Ovary (tissue), 9 donors: ENCODE measurements around the gene PLIN4. TPM values are rescaled to one million over a fixed set of nuclear protein-coding genes. Genes with fewer than 3 reads are reported as not detected.

Source experiments
- DNase-seq, 5 donors: peaks; one replicate each; pipeline ENCODE4 v3.0.0-alpha.2; 2019 to 2020
- H3K27ac ChIP-seq, 2 donors: fragments of 200-600 bp; one replicate each; pipeline versions ENCODE4 v1.5.1 to v1.8.0; 2019 to 2022
- H3K27me3 ChIP-seq: fragments of 200-600 bp; one replicate; pipeline ENCODE4 v1.8.0; 2022
- H3K36me3 ChIP-seq: fragments of 200-600 bp; sonication (generic); one replicate; pipeline ENCODE4 v1.5.1; 2019
- H3K4me1 ChIP-seq: one replicate; pipeline ENCODE4 v1.8.1; 2013; ENCODE audit warnings: mild to moderate bottlenecking, moderate library complexity; ENCODE audit not compliant: insufficient read depth
- H3K4me3 ChIP-seq: fragments of 200-600 bp; sonication (generic); one replicate; pipeline ENCODE4 v1.5.1; 2017
- H3K9me3 ChIP-seq, 2 donors: fragments of 200-600 bp in 1 of 2; sonication (generic) in 1 of 2; one replicate each; pipeline versions ENCODE4 v1.5.1 to v1.8.1; 2013 to 2019; ENCODE audit warnings: mild to moderate bottlenecking in 1 of 2, moderate library complexity in 1 of 2
- CTCF ChIP-seq, 3 donors: fragments of 450-650 bp in 2 of 3; fragments of 200-600 bp in 1 of 3; IDR thresholded peaks; one replicate each; pipeline versions ENCODE4 v1.5.1 to v1.8.0; 2016 to 2022; ENCODE audit warnings: antibody characterized with exemption in 3 of 3, mild to moderate bottlenecking in 1 of 3
- EP300 ChIP-seq: sonication (generic); formaldehyde crosslinking; IDR thresholded peaks from one replicate; pipeline ENCODE4 v1.6.1; 2017; ENCODE audit warnings: antibody characterized with exemption
- POLR2A ChIP-seq: fragments of 450-650 bp; IDR thresholded peaks from one replicate; pipeline ENCODE4 v1.6.1; 2017; ENCODE audit warnings: antibody characterized with exemption, mild to moderate bottlenecking, moderate library complexity
- WGBS, 3 donors: extraction: QIAGEN DNeasy Blood & Tissue Kit in 1 of 3; methylation state at CpG; one replicate each; pipeline versions ENCODE4 v1.1.5 to v1.1.7; 2013 to 2017; 5-methylcytosine and 5-hydroxymethylcytosine counted together
- intact Hi-C, 4 donors: fragments of 100-400 bp; cut with DNase I; formaldehyde crosslinking; loops; one replicate each; pipeline versions ENCODE4 v1.11.0 to v1.15.1; 2022 to 2023
- polyA plus RNA-seq, 2 donors: library from polyadenylated mRNA; stranded (reverse); fragments of 200-250 nt in 1 of 2; fragments of 350-450 nt in 1 of 2; fragmentation: Illumina TruSeq in 1 of 2; extraction: RNeasy Lipid Tissue Mini Kit (QIAGEN cat#74804) in 1 of 2; gene quantifications; one replicate each; pipeline ENCODE4 v1.2.3, GENCODE V29; 2013 to 2014
- total RNA-seq, 7 donors: library from RNA; depleted of rRNA in 2 of 7; stranded (reverse); fragments of >200 nt in 2 of 7; fragmentation: NEBNext Ultra II Directional in 3 of 7; extraction: Animal tissue kit (Norgen Biotek cat#: 25700) in 3 of 7; gene quantifications; one replicate each; pipeline versions ENCODE4 v1.1.0 to v1.2.4, GENCODE V29; 2016 to 2023
- donor health status: DM: no; HTN: no; CAD: no; lungs with moderate emphysema.
- donor health status: DM: no; HTN: no; CAD: no.
- donor health status: Bipolar disorder and iron deficiency.
- donor health status: DM: yes; HTN: yes; CAD: no.
- donor health status: DM: no; HTN: no; CAD: no.
- donor health status: DM: yes; HTN: yes; CAD: no.

Gene PLIN4
- total and polyA plus RNA-seq, 9 donors = 1.6 to 55.1 (median 21.7) TPM

DNA sequence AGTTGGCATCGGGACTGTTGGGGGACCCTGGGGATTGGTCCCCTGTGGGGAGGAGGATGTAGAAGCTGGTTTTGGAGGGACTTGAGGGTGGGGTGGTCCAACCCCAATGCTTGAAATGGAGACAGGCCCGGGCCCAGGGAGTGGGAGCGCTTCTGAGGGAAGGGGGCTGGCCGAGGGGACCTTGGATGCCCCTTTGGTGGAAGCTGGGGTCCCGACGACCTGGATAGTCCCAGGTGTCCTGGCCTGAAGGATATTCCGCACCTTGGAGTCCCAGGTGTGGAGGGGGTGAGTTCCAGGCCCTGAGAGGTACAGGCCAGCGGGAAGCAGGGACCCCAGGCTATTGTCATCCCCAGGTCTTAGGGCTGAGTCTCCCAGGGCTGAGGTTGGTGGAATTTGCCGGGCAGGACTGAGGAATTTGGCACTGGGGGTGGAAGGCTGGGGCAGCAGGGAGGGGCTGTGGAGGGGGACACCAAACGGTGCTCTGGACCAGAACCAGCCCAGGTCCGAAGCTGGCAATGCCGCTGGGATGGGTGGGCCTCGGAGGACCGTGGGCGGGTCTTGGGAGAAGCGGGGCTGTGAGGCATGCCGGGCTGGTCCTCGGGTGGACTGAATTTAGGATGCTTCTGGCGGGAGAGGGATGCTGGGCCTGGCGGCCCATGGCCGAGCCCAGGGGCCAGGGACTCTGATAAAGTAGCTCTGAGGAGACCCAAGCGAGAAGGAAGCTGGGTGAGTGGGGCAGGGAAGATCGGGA is 44.3 kb downstream of the PLIN4 start:
- H3K27ac ChIP-seq = no peak overlapping the region
- peaks cover 18% of the 10 kb centered on the region for H3K4me1 ChIP-seq
- no peaks in the 10 kb centered on the region for H3K27me3 ChIP-seq
- WGBS, 3 donors = 13 to 25% (median 15%) methylated on average over 23 of the region's 23 CpGs
- TF ChIP-seq CTCF (IDR thresholded peaks at IDR 0.05) (no peak), POLR2A (no peak), EP300 (no peak)
- DNase-seq = peak in 1 of 5 donors; percentile 45
- no peaks in the 10 kb centered on the region for H3K36me3 ChIP-seq
- no peak overlapping the region for H3K4me3 ChIP-seq
- intact Hi-C loops = no loop called here
- H3K9me3 ChIP-seq = no peaks in the 10 kb centered on the region

- H3K36me3 ChIP-seq = no peaks in the 10 kb centered on the region
- H3K27ac ChIP-seq = peak overlapping the region in 1 of 2 donors; percentile 59
- TF ChIP-seq POLR2A = no peak
- H3K27me3 ChIP-seq = no peaks in the 10 kb centered on the region
- H3K4me1 ChIP-seq = peaks cover 18% of the 10 kb centered on the region
- peak overlapping the region; percentile 99 for H3K4me3 ChIP-seq
- WGBS, 3 donors = 7 to 11% (median 8%) methylated on average over 24 to 25 of the region's 25 CpGs
- no peak for DNase-seq
- no peaks in the 10 kb centered on the region for H3K9me3 ChIP-seq
- intact Hi-C loops = no loop called here
These were observed 45.1 kb downstream of the PLIN4 start for GRCh38 chr19:4473011-4473762.

DNA sequence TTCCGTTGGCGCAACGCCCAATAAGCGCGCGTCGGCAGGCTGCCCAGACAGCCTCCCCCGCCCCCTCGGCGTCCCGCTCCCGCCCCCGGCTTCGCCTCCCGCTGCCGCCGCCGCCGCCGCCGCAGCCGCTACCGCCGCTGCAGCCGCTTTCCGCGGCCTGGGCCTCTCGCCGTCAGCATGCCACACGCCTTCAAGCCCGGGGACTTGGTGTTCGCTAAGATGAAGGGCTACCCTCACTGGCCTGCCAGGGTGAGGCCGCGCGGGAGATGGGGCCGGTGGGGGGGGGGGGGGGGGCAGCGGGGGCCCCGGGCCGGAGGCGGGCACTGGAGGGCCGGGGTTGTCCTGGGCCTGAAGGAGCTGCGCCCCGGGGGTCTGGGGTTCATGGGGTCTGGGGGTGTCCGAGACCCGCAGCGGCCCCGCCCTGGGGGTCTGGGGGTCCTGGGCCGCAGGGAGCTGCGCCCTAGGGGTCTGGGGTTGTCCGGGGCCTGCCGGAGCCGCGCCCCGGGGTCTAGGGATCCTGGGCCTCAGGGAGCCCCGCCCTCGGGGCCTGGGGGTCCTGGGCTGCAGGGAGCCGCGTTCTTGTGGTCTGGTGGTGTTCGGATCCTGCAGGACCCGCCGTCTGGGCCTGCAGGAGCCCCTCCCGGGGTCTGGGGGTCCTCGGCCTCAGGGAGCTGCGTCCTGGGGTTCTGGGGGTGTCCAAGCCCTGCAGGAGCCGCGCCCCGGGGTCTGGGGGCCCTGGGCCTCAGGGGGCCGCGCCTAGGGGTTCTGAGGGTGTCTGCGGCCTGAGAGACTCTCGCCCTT is 45.9 kb downstream of the PLIN4 start, which contains the start of gene HDGFL2:
TSS of gene HDGFL2 (plus strand) at position 124 of the 801 bp plus-strand sequence. CDS start at position 178, 54 bp downstream.
- H3K36me3 ChIP-seq = no peaks in the 10 kb centered on the region
- no peaks in the 10 kb centered on the region for H3K9me3 ChIP-seq
- intact Hi-C loops = no loop called here
- H3K27me3 ChIP-seq = no peaks in the 10 kb centered on the region
- peak within 1 kb of the TSS; percentile 99 for H3K4me3 ChIP-seq
- peaks cover 18% of the 10 kb centered on the region for H3K4me1 ChIP-seq
- 0% methylated on average over 39 to 71 of the region's 71 CpGs for WGBS, 3 donors
- TF ChIP-seq CTCF (IDR thresholded peaks at IDR 0.05) = no peak
- peak within 1 kb of the TSS; percentile 59 to 74 for H3K27ac ChIP-seq
- DNase-seq = peak in 2 of 5 donors; percentile 50 to 99

DNA sequence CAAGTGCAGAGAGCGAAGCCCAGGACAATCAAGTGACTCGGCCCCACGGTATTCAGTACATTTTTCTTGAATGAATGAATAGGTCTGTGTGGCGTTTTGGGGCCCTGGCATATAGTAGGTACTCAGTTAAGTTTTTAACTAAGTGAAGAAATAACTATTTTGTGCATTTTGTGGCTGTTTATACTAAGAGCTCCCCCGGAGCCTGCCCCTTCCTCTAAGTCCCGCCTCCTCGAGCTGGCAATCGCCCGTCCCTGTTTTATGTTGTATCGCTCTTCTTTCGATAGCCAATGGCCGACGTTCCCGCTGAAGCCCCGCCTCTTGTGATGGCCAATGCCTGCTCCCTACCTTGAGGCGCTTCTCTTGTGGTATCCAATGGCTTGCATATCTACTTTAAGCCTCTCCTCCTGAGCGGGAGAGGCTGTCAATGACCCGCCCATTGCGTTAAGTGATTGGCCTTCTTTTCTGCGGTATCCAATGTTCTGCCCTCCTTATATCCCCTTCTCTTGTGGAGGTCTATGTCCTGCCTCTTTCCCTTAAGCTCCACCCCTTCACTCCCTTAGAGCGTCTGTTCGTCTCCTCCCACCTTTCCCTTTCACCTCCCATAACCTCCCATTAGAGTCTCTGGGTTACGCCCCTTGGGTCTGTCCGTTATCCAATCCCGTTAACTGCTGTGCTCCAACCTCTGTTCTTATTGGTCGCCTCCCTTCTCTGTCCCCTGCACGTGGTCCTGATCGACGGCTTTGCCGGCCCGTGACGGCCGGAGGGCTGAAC is 46.7 kb downstream of the PLIN4 start:
- H3K27ac ChIP-seq = peak overlapping the region in 1 of 2 donors; percentile 74
- no peaks in the 10 kb centered on the region for H3K36me3 ChIP-seq
- peak overlapping the region; percentile 99 for H3K4me3 ChIP-seq
- H3K27me3 ChIP-seq = no peaks in the 10 kb centered on the region
- no peak for TF ChIP-seq EP300
- no peak for TF ChIP-seq CTCF (IDR thresholded peaks at IDR 0.05)
- TF ChIP-seq POLR2A = no peak
- intact Hi-C loops = no loop called here
- DNase-seq = peak; percentile 96 to 98 (median 97)
- no peaks in the 10 kb centered on the region for H3K9me3 ChIP-seq
- 1% methylated on average over 33 of the region's 33 CpGs for WGBS, 3 donors
- peaks cover 18% of the 10 kb centered on the region for H3K4me1 ChIP-seq
